GM10266 (cell line): ENCODE measurements around the gene HPS1.

Source experiments
- DNase-seq: peaks from one replicate; pipeline ENCODE4 v3.0.0; 2012; ENCODE audit errors: extremely low spot score
- TF ChIP-seq, protein P1 (sequence below): IDR thresholded peaks from 2 replicates; pipeline ENCODE4 v1.5.1; 2012; ENCODE audit warnings: mild to moderate bottlenecking, low read depth; ENCODE audit not compliant: control insufficient read depth, insufficient read depth; ENCODE audit errors: missing control alignments

HPS1 gene

DNA sequence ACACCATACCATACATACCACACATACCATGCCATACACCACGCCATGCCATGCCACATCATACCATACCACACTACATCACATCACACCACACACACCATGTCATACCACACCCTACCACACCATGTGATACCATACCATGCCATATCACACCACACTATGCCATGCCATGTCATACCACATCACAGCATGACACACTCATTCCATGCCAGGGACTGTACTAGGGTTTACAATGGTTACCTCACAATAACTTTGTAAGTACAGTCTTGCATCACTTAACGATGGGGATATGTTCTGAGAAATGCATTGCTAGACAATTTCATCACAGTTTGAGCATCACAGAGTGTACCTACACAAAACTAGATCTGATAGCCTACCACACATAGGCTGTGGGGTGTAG is 46.3 kb downstream of the HPS1 start:
- no peak for DNase-seq
- TF ChIP-seq, protein P1, sequence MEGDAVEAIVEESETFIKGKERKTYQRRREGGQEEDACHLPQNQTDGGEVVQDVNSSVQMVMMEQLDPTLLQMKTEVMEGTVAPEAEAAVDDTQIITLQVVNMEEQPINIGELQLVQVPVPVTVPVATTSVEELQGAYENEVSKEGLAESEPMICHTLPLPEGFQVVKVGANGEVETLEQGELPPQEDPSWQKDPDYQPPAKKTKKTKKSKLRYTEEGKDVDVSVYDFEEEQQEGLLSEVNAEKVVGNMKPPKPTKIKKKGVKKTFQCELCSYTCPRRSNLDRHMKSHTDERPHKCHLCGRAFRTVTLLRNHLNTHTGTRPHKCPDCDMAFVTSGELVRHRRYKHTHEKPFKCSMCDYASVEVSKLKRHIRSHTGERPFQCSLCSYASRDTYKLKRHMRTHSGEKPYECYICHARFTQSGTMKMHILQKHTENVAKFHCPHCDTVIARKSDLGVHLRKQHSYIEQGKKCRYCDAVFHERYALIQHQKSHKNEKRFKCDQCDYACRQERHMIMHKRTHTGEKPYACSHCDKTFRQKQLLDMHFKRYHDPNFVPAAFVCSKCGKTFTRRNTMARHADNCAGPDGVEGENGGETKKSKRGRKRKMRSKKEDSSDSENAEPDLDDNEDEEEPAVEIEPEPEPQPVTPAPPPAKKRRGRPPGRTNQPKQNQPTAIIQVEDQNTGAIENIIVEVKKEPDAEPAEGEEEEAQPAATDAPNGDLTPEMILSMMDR, result no peak

DNA sequence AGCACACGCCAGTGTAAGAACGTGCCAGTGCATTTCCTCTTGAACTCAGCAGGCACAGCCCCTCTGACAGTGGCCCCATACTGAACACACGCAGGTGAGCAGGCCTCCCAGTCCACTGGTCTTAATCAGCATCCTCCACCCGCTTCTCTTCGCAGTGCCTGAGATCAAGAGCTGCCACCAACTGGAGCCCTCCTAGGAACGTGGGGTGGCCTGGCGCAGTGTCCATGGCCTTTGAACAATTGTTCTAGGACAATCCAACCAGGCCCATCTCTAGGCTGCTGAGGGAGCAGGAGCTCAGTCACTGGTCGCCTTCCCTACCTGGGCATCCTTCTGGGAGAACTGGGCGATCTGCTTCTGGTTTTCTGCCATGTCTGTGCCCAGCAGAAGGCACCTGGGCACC is 47.0 kb downstream of the HPS1 start:
- DNase-seq, result no peak
- TF ChIP-seq, protein P1, result no peak

DNA sequence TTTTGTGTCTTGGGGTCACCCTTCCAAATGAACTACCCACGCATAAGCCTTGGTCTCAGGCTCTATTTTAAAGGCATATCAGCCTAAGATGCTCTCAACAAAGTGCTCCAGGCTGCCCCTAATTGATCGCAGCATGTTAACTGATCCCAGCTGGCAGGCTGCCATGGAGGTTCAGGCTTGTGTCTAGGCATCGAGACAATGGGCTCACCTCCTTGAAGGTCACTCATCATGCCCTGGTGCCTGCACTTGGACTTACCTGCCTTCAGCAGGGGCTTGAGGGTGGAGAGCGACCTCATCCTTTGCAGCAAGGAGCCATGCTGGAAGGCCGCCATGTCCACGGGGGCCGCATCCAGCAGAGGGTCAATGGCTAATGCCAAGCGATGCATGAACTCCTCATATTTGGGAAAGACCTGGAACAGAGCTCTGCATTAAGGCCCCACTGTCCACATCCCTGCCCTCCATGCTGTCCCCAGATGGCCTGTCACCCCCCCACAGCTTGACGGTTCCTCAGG is 49.6 kb downstream of the HPS1 start:
- DNase-seq, result no peak
- TF ChIP-seq, protein P1, result no peak

DNA sequence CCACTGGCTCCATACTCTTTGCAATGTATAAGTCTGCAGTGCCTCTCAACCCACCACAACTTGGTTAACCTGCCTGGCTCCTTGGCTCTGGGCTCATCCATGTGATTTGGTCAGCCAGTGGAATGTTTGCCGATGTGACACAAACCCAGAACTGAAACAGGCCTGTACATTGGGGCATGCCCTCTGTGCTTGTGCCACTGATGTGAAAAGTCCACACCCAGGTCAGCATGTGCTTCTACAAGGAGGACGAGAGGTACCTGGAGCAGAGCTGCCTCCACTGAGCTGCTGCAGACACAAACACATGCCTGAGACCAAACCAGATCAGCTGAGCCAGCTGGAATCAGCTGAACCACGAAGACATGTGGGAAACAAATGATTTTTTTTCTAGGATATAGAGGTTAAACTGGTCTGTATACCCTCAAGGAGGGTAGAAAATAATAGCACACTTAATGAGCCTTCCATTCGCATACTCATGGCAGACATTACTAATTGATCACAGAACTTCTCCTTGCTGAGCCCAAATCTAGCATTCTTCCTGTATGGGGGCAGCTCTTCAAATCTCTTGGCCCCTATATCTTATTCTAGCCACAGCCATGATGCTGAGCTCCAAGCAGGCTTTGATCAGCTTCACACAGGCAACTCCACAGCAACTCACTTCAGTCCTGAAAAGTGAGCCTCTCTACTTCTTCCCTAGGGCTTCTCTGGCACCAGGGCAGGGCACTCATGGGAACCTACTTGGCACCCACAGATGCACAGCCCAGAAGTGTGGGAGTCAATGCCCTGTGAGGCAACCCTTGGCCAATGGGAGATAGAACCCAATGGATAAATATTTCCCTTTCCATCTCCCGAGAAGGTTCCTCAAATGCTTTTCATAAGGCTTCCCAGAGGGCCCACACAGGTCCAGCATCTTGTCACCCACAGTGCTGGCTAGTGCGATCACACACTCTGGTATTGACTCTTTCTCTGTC is 50.4 kb downstream of the HPS1 start:
- TF ChIP-seq, protein P1, result no peak
- no peak for DNase-seq

DNA sequence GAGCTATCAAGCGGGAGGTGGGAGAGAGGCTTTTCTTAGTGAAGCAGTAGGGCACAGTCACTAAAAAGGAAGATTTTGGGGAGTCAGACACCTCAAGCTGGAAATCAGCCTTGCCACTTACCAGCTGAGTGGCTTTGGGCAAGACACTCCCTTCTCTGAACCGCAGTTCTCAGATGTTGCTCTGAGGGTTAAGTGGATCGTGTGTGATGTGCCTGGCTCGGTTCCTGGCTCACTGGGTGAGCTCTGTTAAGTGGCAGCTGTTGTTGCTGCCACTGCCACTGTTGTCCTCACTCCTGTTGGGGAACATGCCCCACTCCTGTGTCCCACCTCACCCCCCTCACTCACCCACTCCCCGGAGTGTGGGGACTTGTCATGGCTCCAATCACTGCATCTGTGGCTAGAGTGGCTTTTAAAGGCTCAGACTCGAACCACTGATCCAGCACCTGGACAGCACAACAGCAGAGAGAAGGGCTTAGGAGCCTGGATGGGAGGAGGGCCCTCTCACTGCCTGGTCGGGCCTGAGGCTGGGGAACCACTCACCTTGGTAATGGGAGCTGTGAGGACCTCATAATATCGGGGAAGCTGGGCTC is 51.8 kb downstream of the HPS1 start:
- no peak for DNase-seq
- TF ChIP-seq, protein P1, result no peak

DNA sequence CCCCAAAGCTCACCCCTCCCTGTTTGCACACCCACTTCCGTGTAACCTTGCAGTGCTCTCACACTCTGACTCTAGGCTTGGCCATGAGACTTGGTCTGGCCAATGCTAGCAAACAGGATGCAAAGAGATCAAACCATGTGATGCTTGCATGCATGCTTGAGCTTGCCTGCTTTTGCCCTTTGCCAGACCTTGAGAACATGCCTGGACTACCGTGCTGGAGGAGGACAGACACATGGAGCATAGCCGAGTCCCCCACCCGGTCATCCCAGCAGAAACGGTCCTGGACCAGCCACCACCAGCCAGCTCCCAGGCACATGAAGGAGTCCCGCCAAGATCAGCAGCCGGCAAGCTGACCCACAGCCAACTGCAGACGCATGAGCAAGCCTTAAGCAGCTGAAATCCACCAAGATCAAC is 55.1 kb downstream of the HPS1 start:
- DNase-seq, result no peak
- TF ChIP-seq, protein P1, result no peak

DNA sequence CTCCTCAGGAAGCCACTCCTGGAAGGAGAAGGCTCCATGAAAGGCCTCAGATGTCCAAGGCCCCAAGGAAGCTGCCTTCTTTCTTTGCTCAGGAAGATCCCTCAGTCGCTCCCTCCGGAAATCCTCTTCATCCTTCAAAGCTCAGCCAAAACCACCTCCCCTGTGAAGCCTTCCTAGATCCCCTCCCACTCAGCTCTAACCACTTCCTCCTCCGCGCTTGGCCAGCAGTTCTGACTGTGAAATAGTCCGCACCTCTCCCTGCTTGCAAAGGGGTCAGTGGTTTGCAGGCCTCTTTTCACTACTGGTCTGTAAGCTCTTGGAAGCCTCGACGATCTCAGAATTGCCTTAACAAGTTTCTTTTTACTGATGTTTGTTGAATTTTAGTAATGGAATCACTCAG is 55.7 kb downstream of the HPS1 start:
- no peak for DNase-seq
- TF ChIP-seq, protein P1, result no peak
